Activated CD8-positive, alpha-beta memory T cell treated with anti-CD3 and anti-CD28 coated beads, Interleukin-2, amount 50 U/mL, for 1 hour (primary cell): ENCODE measurements around the gene CHSY1.
"Not testable (repeated sequence)": the region's sequence is repeated elsewhere in the genome, so short reads cannot be mapped to it uniquely, and the experiment has no call there.

ENCODE experiments used
- DNase-seq: peaks from one replicate; pipeline ENCODE4 v3.0.0-alpha.2; 2020; ENCODE audit errors: extremely low read depth

Gene CHSY1

DNA sequence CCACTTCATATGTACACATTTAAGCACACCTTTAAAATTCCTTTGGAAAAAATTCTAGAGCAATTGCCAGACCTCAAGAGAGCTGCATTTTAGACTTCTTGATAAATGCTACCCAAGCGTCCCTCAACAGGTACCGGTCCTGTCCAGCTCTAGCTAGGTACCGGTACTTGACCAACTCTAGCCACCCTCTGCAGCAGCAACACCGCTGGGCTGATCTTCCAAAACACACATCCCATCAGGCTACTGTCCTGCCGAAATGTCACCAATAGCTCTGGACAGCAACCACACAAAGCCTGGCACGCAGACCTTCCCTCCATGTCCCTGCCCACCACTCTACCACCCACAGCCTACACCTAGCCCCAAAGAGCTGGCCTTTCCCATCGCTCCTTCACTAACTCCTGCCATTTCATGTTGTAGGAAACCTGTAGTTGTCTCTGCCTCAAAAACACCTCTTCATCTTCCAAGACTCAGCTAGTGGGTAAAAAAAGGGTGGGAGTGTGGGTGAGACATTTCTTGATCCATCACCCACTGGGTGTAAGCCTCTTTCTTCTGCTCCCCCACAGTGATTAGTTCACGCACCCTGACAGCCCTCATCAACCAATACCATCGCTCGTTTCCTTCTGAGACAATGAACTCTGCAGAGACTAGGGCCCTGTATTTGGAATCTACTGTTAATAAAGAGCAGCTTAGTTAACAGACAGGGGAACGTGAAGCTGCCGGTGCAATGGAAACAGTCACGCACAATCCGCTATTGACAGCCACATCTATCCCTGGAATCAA lies 6.8 kb downstream of the CHSY1 start:
- DNase-seq: no peak

DNA sequence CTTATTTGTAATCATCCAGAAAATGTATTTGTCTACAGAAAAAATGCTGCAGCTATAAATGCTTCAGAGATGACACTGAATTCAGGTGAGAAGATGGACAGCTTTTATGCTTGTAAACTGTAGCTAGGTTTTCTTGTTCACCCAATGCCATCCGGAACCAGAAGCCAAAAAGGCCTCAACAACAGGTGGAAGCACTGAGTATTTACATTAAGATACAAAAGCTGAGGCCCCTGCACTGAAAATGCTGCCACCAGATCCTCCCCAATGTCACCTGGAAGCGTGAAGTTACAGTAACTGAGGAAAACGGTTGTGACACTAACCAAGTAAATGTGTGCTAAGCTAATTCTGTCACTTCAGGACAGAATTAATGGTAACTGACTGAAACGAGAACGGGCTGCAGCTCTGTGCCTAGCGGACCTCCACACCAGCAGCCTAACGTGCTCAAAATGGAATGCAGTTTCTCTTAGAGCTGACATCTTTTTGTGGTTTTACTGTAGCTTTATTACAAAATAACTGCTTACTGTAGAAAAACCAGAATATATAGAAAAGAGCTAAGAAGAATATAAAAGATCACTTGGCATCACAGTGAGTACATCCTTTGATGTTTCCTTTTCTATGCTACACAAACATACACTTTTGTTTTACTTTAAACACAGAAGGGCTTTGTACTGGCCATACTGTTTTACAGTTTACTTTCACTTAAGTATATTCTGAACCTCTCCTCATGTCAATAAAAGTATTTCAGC lies 7.6 kb downstream of the CHSY1 start:
- DNase-seq: no peak

DNA sequence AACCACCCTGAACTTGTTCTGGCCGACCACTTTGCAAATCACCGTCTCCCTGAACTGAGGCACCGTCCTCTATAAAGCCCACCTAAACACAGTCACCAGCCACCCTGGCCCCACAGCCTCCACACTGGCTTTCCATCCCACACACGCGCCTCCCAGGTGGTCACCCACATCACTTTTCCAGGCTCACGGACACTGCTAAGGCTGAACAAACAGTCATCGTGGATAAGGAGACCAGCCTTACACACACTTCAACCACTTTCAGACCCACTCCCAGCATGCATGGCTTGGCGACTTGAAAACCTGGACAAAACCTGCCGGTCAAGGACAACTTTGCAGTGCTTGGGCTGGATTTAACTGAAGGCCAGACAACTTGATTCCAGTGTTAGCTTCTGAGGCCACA lies 8.4 kb downstream of the CHSY1 start:
- no peak for DNase-seq

DNA sequence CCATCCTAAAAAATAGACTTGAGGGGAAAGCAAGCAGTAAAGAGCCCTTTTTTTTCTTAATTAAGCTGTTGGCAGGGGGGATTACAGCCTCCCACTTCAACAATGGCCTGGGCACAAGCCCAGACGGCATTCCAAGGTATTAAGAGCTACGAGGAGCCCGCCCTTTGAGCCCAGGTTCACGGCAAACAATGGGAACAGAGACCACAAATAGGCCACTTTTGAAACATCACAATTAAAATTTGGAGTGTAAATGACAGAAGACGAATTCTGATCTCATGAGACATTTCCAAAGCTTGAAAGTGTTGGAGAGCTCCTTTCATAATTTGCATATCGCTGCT lies 8.9 kb downstream of the CHSY1 start:
- no peak for DNase-seq

DNA sequence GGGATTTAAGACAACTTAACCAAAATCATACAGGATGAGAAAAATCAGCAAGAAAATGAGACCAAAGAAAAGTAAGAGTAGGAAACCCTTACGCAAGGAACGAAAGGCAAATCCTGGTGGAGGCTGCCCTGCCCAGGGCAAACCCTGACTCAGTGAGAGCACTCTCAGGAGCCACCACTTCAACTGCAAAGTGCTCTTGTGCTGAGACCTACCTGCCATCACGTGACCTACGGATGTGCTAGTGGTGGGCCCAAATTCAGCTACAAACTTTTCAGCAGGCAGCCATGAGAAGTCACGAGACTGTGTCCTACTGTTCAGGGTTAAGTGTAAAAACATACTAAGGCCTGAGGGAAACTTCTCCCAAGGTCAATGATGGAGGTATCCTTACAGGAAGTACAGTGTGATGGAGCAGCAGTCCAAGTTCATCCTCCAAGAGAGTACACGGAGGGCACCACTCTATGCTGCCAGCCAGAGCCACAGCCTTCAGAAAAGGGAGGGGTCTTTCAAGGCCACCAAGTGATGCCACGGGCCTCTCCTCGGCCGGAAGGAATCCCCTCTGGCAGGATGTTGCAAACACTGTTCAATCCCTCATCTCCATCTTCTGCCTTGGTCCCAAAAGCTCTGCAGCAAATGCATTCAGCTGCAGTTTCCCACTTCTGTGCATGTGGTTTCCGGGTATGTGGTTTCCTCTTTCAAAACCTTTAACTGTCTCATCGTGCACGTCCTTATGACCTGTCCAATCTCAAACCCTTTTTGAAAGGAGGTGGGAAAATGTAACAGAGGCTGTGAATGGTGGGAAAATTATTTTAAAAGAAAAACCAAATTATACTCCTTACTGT lies 9.5 kb downstream of the CHSY1 start:
- DNase-seq: peak; percentile 41

DNA sequence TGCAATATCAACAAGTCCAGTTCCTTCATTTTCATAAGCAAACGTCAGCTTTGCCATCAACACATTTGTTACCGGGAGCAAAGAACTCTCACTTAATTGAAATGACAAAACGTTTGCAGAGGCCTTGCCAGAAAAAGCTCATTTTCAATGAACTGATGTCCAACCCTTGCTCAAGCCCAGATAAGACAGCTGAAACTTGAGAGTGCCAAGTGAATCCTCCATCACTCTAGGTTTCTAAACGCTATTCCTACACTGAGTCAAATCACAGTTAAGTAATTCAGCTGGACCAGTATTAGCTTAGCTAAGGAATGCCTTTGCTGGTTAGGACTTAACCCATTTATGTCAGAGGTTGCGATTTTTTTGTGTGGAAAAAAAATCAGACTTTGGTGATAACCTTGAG lies 11.5 kb downstream of the CHSY1 start:
- no peak for DNase-seq

DNA sequence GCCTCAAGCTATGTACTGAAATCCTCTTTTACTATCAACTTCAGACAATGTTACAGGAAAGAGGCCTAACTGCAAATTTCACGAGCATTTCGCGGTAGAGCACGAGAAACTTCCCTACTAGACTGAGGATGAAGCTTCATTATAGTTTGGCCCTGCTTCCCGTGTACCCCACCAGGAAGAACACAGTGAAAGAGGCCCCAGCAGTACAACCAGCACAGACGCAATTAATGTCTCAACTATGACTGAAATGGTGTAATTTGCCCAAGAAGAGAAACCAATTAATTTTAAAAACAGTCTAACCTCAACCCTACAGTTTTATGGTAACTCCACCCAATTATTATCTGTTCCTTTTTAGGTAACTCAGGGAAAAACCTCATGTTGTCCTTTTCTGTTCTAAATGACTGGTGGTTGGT lies 12.1 kb downstream of the CHSY1 start:
- no peak for DNase-seq

DNA sequence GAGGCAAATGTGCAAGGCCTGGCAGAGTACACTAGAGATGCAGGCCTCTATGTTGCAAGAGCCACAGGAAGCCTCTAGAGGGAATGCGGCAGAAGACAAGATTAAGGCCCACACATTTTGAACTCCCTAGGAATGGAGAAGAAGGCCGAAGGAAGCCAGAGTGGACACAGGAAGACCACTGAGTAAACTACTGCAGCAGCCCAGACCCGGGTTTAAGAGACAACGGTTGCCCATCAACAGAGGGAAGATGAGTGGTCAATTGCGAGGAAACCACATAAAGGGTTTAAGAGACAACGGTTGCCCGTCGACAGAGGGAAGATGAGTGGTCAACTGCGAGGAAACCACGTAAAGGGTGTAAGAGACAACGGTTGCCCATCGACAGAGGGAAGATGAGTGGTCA lies 14.6 kb downstream of the CHSY1 start:
- no peak for DNase-seq

DNA sequence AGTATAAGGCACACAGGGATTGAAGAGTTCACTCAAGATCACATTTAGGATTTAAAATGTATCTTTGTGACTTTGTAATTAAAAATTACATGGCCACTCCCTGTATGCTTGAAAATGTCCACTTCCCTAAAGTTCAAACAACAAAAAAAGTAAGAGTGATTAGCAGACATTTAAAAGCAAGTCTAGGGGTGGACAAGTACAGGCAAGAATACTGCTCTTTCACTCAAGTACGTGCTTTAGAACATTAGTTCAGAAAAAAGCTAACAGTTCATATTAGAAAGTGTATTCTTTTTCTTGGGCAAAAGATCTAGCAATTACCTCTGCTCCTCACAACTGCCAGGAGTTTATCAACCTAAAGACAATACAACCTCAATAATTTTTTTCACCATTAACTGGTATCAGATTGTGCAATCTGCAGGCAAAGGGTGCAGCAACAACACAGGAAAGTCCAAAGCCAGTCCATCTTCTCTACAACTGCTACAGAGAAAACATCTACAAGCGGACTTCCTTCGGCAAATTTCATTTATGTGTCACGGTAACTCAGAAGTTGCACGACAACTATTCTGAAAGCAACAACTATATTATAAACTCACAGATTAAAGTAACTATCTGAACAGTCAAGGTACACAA lies 18.1 kb downstream of the CHSY1 start:
- DNase-seq: no peak

DNA sequence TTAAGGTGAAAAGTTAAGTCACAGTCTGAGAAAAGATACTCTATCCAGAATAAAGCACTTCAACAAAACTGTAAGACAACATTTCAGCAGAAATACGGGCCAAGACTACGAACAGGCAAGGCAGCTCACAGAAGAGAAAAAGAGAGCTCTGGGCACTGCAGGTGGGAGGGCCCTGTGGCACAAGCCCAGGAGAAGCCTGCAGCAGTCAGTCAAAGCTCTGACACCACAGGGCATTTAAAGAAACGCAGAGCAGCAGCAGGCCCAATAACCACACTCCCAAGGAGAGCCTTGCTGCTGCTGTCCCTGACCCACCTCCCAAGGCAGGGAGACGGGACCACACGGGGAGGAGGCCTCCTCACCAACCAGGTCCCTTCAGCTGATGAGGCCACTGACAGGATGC lies 19.2 kb downstream of the CHSY1 start:
- no peak for DNase-seq

DNA sequence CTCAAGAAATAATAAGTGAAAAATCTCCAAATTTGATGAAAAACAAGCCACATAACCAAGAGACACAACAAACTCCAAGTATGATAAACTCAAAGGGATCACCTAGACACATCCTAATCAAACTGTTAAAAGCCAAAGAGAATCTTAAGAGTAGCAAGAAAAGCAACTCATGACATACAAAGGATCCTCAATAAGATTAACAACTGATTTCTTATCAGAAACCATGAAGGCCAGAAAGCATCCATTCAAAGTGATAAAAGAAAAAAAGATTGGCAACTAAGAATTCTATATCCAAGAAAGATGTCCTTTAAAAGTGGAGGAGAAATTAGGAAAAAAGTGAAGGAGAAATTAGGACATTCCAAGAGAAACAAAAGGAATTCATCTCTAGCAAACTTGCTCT lies 23.5 kb downstream of the CHSY1 start:
- DNase-seq: no peak

DNA sequence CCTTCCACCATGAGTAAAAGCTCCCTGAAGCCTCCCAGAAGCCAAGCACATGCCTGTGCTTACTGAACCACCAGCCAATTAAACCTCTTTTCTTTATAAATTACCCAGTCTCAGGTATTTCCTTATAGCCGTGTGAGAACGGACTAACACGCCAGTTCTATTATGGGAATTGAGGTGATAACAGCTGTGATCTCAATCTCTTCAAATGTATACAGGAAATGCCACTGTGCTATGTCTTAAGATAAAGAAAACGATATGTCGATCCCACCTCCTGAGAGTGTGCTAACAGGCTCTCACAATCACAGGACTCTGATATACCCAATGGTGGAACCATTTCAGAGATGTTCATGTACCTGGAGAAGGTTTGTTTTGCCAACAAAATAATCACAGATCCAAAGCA lies 26.2 kb downstream of the CHSY1 start:
- DNase-seq: no peak

DNA sequence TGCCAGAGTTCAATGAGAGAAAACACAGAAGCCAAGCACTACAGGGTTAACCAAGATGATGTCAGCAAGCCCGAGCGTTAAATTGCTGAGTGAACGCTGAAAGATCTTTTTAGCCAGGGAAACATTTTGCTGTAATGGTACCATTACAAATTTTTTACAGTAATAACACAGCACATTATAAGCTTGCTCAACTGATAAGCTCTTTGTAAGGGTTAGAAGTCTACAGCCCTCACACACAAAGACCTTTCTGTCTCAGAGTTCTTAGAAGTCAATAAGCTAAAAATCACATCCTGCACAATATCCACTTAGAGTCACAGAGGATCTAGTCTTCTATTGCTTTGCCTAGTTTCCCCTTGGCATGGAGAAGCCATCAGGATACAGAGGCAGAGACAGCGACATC lies 29.9 kb downstream of the CHSY1 start:
- no peak for DNase-seq

DNA sequence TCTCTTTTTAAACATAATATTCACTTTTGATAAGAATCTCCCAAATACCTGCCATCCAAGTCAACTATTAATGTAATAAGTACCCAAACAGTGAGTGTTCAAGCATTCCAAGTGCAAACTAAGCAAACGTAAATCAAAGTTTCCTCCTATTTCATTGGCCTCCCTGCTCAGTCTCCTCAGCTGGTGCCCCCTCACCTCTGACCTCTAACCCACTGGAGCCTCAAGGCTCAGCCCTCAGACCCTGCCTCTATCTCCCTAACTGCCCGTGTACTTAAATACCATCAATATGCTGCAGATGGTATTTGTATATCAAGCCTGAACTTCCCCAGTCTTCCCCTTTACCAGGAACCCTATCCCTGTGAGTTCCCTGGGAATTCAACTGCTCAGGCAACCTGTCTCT lies 31.8 kb downstream of the CHSY1 start:
- DNase-seq: no peak

DNA sequence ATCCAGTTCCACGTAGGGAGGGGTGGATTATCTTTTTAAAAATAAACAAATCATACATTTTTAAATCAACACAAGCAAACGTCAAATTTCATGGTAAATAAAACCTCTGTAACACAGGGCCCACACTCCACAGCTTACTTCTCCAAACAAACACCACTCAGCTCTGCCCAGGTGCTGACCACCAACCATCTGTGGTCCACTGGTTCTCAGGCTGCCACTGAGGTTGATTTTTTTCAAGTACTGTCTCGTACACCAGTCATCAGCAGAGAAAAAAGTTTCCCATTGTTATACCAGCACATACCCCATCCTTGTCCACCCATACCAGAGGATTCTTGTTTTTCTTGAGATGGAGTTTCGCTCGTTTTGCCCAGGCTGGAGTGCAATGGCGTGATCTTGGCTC lies 32.4 kb downstream of the CHSY1 start:
- no peak for DNase-seq

DNA sequence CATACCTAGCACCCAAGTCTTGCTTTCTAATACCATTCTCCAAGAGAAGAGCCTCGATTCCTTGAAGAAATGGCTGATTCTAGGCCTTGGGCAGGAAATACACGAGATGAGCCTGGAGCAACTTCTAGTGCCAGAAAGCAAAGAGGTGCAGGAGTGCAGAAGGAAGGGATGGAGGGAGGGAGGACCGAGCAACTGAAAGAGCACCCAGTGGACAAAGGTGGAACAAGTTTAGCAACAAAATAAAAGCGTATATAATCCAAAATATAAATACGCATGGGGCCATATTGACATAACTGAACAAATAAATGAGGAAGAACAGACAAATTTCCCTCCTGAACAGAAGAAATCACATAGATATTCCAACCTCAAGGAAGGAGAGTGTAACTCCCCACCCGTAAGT lies 34.4 kb downstream of the CHSY1 start:
- no peak for DNase-seq

DNA sequence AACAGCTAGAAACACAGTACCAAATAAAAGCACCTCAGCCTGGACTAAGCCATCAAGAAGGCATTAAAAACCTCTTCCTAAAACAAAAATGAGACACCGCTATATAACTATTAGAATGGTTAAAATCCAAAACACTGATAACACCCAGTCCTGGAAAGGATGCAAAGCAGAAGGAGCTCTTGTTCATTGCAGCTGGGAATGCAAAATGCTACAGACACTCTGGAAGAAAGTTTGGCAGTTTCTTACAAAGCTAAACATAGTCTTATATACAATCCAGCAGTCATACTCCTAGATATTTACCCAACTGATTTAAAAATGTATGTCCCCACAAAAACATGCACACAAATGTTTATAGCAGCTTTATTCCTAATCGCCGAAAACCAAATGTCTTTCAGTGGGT lies 35.7 kb downstream of the CHSY1 start:
- no peak for DNase-seq

DNA sequence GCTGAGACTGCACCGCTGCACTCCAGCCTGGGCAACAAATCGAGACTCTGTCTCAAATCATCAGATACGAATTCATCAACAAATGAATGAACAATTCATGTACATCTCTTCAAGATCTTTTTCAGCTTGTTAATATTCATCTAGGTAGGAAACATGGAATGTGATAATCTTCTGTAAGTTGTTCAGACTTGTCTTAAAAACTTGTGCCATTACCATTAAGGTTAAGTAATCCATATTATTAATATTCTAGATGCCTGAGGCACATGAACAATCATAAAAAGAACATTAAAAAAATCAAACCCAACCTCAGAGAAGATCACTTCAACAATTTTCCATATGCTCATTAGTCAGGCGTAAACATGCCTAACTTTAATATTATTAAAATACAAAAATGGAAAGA lies 36.2 kb downstream of the CHSY1 start:
- DNase-seq: no peak

DNA sequence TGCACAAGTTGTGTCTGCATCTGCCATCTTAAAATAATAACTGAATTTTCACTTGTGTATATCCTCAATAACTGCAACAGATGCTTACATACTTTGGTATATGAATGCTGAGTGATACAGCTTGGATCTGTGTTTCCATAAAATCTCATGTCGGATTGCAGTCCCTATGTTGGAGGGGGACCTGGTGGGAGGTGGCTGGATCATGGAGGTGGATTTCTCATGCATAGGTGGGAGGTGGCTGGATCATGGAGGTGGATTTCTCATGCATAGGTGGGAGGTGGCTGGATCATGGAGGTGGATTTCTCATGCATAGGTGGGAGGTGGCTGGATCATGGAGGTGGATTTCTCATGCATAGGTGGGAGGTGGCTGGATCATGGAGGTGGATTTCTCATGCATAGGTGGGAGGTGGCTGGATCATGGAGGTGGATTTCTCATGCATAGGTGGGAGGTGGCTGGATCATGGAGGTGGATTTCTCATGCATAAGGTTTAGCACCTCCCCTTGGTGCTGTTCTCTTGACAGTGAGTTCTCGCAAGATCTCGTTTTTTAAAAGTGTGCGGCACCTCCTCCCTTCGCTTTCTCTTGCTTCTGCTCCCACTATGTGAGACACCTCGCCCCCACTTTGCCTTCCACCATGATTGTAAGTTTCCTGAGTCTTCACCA lies 37.3 kb downstream of the CHSY1 start:
- not testable (repeated sequence) for DNase-seq

DNA sequence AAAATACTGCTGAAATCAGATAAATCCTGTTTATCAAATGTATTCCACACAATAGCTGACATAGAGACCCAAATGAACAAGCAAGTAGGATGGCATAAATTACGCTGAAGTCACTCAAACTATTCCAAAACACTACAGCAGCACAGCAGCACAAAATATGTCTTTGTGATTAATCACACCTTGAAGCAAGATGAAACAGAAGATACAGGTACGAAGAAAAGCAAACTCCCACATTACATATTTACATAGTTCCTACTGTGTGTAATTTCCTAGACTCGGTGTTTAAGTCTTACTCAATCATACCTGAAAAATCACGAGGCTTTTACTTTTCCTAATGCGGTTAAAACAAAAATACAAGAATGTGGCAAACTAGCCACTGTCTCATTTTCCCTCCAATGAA lies 38.3 kb downstream of the CHSY1 start:
- DNase-seq: no peak

DNA sequence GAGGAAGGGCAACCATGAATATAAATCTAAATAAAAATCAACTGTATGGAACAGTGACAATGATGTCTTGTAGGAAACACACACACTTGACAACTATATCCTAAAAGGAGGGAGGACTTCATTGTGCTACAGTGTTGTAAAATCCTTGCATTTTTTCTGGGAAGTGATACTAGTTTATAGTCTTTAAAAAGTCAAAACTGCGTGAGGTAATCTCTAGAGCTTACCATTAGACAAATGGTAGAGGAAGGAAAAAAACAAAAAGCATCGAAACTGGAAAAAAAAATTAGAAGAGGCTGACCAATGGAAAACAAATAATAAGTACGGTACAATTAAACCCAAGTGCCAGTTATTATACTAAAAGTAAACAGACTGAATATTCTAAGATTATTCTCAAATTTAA lies 38.7 kb downstream of the CHSY1 start:
- no peak for DNase-seq

DNA sequence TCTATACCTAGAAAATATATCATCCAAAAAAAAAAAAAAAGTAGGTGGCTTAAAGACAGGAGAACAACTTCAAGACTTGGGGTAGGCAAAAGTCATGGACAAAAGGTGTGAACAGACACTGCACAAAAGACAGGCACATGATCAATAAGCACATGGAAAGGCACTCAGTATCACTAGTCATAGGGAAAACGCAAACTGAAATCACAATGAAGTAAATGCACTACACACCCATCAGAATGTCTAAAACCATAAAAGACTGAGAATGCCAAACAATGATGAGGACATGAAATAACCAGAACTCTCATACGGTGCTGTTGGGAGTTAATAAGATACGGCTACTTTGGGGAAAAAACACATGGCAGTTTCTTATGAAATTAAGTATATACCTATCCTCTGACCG lies 40.0 kb downstream of the CHSY1 start:
- no peak for DNase-seq
